Panc1 (cell line): Measurements from ENCODE around the gene PNMA5. TPM values are rescaled to one million over a fixed set of nuclear protein-coding genes. Genes with fewer than 3 reads are reported as not detected.

Source experiments
- ATAC-seq: fragments of 200-7000 bp; cut with Tn5 transposase; 2 replicates; pipeline ENCODE4 v1.9.1; 2020; ENCODE audit warnings: mild to moderate bottlenecking, moderate library complexity
- BruUV-seq: library from RNA; stranded (reverse); fragments of 400-500 nt; replicated peaks from 2 replicates; lab custom pipeline; 2021; lab: Mats Ljungman, UMichigan
- CTCF ChIA-PET: fragments of 300-600 bp; sonication (Branson Sonifier 250); formaldehyde crosslinking; loops from one replicate; lab custom pipeline; 2022; ENCODE audit warnings: antibody characterized with exemption; lab: Charles Lee
- POLR2A ChIA-PET: fragments of 300-600 bp; sonication (Branson Sonifier 250); formaldehyde crosslinking; loops from one replicate; lab custom pipeline; 2022; ENCODE audit warnings: antibody characterized with exemption; lab: Charles Lee
- DNase-seq: peaks from one replicate; pipeline ENCODE4 v3.0.0-alpha.2; 2010; ENCODE audit warnings: low read depth, low spot score
- H3K27ac ChIP-seq: 2 replicates; pipeline ENCODE4 v1.5.1; 2011; ENCODE audit warnings: mild to moderate bottlenecking, low read length, inconsistent platforms
- H3K27me3 ChIP-seq: fragments of 200-500 bp; sonication (Bioruptor generic); 2 replicates; pipeline ENCODE4 v1.6.0; 2014; ENCODE audit warnings: low read length, inconsistent platforms; ENCODE audit not compliant: control insufficient read depth, insufficient read depth
- H3K36me3 ChIP-seq: fragments of 200-500 bp; sonication (Bioruptor generic); 2 replicates; pipeline ENCODE4 v1.5.1; 2014; ENCODE audit warnings: inconsistent platforms, mild to moderate bottlenecking, low read length, moderate library complexity; ENCODE audit not compliant: control insufficient read depth, insufficient read depth
- H3K4me1 ChIP-seq: 2 replicates; pipeline ENCODE4 v1.5.1; 2011; ENCODE audit warnings: inconsistent platforms, mild to moderate bottlenecking, low read length, moderate library complexity; ENCODE audit not compliant: control insufficient read depth, insufficient read depth
- H3K4me3 ChIP-seq, 2 experiments: 2 replicates each; pipeline ENCODE4 v1.5.1; 2011 to 2012; ENCODE audit warnings: low read depth in 2 of 2, low read length in 2 of 2, mild to moderate bottlenecking in 2 of 2, inconsistent platforms in 1 of 2, moderate library complexity in 1 of 2
- H3K9me3 ChIP-seq: fragments of 200-500 bp; sonication (Bioruptor generic); 2 replicates; pipeline ENCODE4 v1.5.1; 2014; ENCODE audit warnings: low read depth, mild to moderate bottlenecking, inconsistent platforms, low read length, moderate library complexity; ENCODE audit not compliant: control insufficient read depth, insufficient read depth
- POLR2AphosphoS5 ChIP-seq: IDR thresholded peaks from 2 replicates; pipeline ENCODE4 v1.6.1; 2012; ENCODE audit warnings: mild to moderate bottlenecking, low read depth, low read length, moderate library complexity
- SIN3A ChIP-seq: IDR thresholded peaks from 2 replicates; pipeline ENCODE4 v1.6.1; 2012; ENCODE audit warnings: low read depth, mild to moderate bottlenecking, low read length, moderate library complexity, borderline replicate concordance; ENCODE audit not compliant: insufficient read depth
- TCF7L2 ChIP-seq: IDR thresholded peaks from 2 replicates; pipeline ENCODE4 v1.6.1; 2011; ENCODE audit warnings: mild to moderate bottlenecking, low read depth, low read length, inconsistent platforms
- in situ Hi-C: cut with HindIII; loops from 2 replicates; pipeline ENCODE4 v1.10.0; 2016; ENCODE audit warnings: low sequenced_read_pairs, low pct_unique_long_range_greater_than_20kb
- intact Hi-C: fragments of 100-400 bp; cut with micrococcal nuclease; formaldehyde crosslinking; loops from one replicate; pipeline ENCODE4 v1.10.0; 2022; ENCODE audit not compliant: unreplicated experiment
- total RNA-seq: library from RNA; stranded (reverse); gene quantifications from one replicate; pipeline ENCODE4 v1.2.1, GENCODE V29; 2021; ENCODE audit not compliant: unreplicated experiment
- TF ChIP-seq, protein P1 (sequence below), 2 experiments: IDR thresholded peaks; 2 replicates each; pipeline ENCODE4 v1.6.1; 2011 to 2012; ENCODE audit warnings: low read depth in 2 of 2, control low read depth in 1 of 2, low read length in 1 of 2, mild to moderate bottlenecking in 1 of 2, moderate library complexity in 1 of 2; ENCODE audit not compliant: insufficient read depth in 1 of 2
- TF ChIP-seq, protein P2 (sequence below): fragments of 450-650 bp; IDR thresholded peaks from 2 replicates; pipeline ENCODE4 v1.5.1; 2017; ENCODE audit warnings: mild to moderate bottlenecking

PNMA5 gene
- total RNA-seq, 1 experiment from 2014 or later = not detected

DNA sequence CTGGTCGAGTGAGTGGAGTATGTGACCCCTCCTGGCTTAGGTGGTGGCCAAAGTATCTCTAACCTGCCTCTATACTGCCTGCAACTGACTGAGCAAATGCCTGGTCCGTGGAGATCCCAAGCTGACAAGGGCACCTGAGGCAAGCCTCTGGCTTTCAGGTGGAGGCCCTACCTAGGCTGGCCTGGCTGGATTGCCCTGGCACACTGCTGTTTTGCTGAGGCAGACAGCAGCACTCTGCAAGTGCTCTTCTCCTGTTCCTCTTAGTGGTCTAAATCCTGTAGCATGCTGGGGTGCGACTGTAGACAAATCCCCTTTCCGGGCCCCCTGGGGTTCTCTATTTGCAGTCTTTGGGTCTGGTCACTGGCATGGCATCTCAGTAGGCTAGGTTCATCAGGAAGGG is 44.8 kb downstream of the PNMA5 start:
- Histone ChIP-seq H3K9me3 (no peaks in the 10 kb centered on the region), H3K27me3 (no peaks in the 10 kb centered on the region), H3K27ac (no peak overlapping the region), H3K4me3 (no peak overlapping the region), H3K36me3 (no peaks in the 10 kb centered on the region), H3K4me1 (no peaks in the 10 kb centered on the region)
- intact Hi-C loops (no loop called here), in situ Hi-C loops (no loop called here)
- ATAC-seq = no peak
- POLR2A ChIA-PET = no interaction called here
- CTCF ChIA-PET = no interaction called here
- DNase-seq = no peak
- no TSS peak for BruUV-seq
- TF ChIP-seq, protein P1, sequence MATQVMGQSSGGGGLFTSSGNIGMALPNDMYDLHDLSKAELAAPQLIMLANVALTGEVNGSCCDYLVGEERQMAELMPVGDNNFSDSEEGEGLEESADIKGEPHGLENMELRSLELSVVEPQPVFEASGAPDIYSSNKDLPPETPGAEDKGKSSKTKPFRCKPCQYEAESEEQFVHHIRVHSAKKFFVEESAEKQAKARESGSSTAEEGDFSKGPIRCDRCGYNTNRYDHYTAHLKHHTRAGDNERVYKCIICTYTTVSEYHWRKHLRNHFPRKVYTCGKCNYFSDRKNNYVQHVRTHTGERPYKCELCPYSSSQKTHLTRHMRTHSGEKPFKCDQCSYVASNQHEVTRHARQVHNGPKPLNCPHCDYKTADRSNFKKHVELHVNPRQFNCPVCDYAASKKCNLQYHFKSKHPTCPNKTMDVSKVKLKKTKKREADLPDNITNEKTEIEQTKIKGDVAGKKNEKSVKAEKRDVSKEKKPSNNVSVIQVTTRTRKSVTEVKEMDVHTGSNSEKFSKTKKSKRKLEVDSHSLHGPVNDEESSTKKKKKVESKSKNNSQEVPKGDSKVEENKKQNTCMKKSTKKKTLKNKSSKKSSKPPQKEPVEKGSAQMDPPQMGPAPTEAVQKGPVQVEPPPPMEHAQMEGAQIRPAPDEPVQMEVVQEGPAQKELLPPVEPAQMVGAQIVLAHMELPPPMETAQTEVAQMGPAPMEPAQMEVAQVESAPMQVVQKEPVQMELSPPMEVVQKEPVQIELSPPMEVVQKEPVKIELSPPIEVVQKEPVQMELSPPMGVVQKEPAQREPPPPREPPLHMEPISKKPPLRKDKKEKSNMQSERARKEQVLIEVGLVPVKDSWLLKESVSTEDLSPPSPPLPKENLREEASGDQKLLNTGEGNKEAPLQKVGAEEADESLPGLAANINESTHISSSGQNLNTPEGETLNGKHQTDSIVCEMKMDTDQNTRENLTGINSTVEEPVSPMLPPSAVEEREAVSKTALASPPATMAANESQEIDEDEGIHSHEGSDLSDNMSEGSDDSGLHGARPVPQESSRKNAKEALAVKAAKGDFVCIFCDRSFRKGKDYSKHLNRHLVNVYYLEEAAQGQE (IDR thresholded peaks at IDR 0.05; ENCODE audit: insufficient read depth in 1 of 2, low read depth in 2 of 2, low read length in 1 of 2) = no peak
- TF ChIP-seq TCF7L2 = no peak
- no peak for TF ChIP-seq SIN3A
- TF ChIP-seq, protein P2, sequence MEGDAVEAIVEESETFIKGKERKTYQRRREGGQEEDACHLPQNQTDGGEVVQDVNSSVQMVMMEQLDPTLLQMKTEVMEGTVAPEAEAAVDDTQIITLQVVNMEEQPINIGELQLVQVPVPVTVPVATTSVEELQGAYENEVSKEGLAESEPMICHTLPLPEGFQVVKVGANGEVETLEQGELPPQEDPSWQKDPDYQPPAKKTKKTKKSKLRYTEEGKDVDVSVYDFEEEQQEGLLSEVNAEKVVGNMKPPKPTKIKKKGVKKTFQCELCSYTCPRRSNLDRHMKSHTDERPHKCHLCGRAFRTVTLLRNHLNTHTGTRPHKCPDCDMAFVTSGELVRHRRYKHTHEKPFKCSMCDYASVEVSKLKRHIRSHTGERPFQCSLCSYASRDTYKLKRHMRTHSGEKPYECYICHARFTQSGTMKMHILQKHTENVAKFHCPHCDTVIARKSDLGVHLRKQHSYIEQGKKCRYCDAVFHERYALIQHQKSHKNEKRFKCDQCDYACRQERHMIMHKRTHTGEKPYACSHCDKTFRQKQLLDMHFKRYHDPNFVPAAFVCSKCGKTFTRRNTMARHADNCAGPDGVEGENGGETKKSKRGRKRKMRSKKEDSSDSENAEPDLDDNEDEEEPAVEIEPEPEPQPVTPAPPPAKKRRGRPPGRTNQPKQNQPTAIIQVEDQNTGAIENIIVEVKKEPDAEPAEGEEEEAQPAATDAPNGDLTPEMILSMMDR = no peak
- no peak for TF ChIP-seq POLR2AphosphoS5

DNA sequence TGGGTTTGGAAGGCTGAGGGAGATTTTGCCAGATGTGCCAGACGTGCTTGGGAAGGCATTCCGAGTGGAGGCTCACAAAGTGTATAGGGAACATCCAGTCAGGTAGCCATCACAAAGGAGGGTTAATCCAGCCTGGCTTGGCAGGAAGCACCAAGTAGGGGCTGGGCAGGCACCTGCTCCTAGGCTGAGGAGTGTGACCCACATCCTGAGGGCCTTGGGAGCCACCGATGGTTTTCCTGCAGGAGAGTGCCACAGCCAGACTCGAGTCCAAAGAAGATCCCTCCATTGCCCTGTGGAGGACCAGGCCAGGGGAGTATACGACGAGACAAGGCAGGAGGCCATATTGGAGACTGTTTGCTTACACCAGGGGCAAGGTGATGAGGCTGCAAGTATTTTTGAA is 47.2 kb downstream of the PNMA5 start:
- ATAC-seq (no peak), DNase-seq (no peak)
- peaks cover 3% of the 10 kb centered on the region; the same call in 1 of the 2 replicates for H3K4me1 ChIP-seq
- BruUV-seq = no TSS peak
- TF ChIP-seq TCF7L2 (no peak), POLR2AphosphoS5 (no peak), SIN3A (no peak)
- TF ChIP-seq, protein P2 = no peak
- TF ChIP-seq, protein P1 (IDR thresholded peaks at IDR 0.05; ENCODE audit: insufficient read depth in 1 of 2, low read depth in 2 of 2, low read length in 1 of 2) = no peak
- no peaks in the 10 kb centered on the region for H3K27me3 ChIP-seq
- H3K9me3 ChIP-seq = no peaks in the 10 kb centered on the region
- ChIA-PET POLR2A (no interaction called here), CTCF (interaction anchor here (0.6 kb wide), 1 partner anchor 722 kb away, joined by 3 read pairs; no protein-coding TSS in a partner anchor)
- H3K4me3 ChIP-seq = no peak overlapping the region
- intact Hi-C loops (no loop called here), in situ Hi-C loops (no loop called here)
- no peak overlapping the region for H3K27ac ChIP-seq
- no peaks in the 10 kb centered on the region for H3K36me3 ChIP-seq
